ENCODE measurements around the gene ETV6.

ETV6 gene

DNA sequence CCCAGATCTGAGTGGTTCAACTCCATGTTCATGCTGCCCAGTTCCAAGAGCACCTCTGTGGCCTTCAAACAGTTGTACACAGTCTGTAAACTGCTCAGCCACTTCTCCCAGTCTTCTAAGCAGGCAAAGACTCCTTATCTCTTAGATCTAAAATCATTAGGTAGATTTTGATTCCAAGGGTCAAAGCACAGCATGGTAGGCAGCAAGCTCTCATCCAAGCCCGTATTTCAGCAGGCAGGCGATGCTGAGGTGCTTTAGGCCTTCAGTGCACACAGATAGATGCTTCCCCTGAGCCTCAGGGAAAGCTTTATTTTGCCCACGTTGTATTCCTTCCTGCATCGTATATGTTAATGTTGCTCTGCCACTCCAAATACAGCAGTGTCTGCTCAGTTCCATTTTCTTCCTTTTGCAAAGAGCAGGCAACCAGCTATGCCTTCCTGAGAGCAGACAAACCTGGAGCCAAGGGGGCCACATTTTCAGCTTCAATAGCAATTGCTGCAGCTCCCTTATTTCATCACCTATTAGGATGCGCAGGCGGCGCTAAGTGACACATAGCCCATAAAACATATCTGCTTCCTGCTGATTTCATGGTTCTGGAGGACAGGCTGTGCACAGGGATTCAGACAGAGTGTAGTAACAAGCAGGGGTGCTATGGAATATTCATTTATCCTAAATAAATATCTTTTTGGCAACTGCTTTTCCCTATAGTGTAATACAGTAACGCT is 67.5 kb downstream of the ETV6 start:
- TF ChIP-seq, protein P1, sequence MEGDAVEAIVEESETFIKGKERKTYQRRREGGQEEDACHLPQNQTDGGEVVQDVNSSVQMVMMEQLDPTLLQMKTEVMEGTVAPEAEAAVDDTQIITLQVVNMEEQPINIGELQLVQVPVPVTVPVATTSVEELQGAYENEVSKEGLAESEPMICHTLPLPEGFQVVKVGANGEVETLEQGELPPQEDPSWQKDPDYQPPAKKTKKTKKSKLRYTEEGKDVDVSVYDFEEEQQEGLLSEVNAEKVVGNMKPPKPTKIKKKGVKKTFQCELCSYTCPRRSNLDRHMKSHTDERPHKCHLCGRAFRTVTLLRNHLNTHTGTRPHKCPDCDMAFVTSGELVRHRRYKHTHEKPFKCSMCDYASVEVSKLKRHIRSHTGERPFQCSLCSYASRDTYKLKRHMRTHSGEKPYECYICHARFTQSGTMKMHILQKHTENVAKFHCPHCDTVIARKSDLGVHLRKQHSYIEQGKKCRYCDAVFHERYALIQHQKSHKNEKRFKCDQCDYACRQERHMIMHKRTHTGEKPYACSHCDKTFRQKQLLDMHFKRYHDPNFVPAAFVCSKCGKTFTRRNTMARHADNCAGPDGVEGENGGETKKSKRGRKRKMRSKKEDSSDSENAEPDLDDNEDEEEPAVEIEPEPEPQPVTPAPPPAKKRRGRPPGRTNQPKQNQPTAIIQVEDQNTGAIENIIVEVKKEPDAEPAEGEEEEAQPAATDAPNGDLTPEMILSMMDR (IDR thresholded peaks at IDR 0.05; ENCODE audit: low read depth, low read length) = no peak
- no peak overlapping the region for H3K4me3 ChIP-seq (replicated peaks in 1 of 2; ENCODE audit: low read depth in 2 of 2, low read length in 2 of 2)
- DNase-seq (ENCODE audit: low read depth in 2 of 2) = peak; percentile 32 to 44

DNA sequence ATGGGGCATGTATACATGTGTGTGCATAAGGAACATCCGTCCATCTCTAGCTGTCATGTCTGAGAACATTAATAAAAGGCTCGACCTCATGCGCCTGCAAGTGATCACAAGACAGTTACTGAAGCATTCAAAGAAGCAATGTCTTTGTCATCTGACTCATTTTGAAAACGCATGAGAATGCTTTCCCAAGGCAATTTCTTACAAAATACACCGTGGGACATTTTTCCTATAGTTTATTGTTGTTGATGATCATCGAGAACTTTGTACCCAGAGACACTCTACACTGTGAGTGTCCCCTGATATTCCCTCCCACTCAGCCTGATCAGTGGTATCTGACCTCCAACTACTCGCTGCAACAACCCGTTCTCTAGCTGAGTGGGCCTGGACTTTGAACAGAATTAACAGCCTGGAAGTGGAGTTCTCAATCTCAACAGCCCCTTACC is 68.1 kb downstream of the ETV6 start:
- peak in 1 of 2 donors; percentile 71 for DNase-seq (ENCODE audit: low read depth in 2 of 2)
- TF ChIP-seq, protein P1 (IDR thresholded peaks at IDR 0.05; ENCODE audit: low read depth, low read length) = no peak
- H3K4me3 ChIP-seq (replicated peaks in 1 of 2; ENCODE audit: low read depth in 2 of 2, low read length in 2 of 2) = no peak overlapping the region

DNA sequence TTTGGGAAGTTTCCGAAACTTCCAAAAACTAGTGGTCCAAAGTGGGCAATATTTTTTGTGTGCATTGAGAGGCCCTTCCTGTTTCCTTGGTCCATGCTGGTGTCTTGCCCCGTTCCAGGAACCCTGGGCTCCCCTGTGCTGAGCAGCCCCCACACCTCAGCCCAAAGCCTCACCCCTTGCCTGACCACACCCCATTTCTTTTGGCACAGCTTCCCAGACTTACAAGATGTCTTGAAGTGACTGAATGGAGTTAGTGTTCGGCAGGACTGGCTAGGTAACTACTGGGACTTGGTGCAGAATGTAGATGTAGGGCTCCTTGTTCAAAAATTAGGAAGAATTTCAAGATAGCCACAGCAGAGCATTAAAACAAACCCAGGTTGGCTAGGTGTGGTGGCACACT is 68.6 kb downstream of the ETV6 start:
- TF ChIP-seq, protein P1 (IDR thresholded peaks at IDR 0.05; ENCODE audit: low read depth, low read length) = no peak
- DNase-seq (ENCODE audit: low read depth in 2 of 2) = no peak
- H3K4me3 ChIP-seq (replicated peaks in 1 of 2; ENCODE audit: low read depth in 2 of 2, low read length in 2 of 2) = no peak overlapping the region

DNA sequence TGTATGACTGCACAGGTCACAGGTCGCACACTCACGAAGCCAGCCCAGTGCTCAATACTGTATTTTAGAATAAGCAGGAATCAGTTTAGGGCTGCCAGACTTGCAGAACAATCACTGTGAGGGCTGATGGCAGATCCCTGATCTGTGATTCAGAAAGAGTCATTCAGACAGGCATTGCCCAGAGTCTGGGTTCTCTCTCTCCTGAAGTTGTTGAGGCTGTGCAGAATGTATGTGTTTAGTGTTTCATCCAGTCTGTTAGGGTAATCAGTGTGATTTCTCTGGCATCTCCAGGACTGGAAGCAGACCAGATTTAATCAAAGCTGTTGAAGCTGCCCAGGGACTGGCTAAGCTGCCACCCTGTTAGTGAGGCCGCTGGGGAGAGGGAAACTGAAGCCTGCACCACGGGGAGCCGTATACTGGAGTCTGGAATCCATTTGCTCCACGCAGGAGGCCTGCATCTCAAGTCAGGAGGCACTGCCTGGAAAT is 69.3 kb downstream of the ETV6 start:
- DNase-seq (ENCODE audit: low read depth in 2 of 2) = peak; percentile 59 to 90

DNA sequence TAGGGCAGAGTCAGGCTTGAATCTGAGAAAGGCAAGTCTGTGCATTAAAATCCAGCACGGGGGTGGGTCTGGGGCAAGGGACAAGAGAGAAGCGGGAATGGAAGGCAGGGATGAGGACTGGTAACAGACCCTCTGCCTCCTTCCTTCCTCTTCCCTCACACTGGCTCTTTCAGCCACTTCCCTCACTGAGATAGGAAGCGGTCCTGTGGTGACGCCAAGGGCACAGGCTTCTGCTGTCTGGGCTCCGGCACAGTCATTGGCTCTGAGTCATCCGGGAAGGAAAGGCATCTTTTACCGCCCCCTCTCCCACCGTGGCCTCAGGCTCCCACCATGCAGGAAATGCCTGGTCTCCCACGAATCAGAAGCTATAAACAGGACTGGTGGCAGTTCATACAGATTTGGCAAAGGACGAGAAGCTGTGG is 70.2 kb downstream of the ETV6 start:
- TF ChIP-seq, protein P1 (IDR thresholded peaks at IDR 0.05; ENCODE audit: low read depth, low read length) = no peak
- no peak overlapping the region for H3K4me3 ChIP-seq (replicated peaks in 1 of 2; ENCODE audit: low read depth in 2 of 2, low read length in 2 of 2)
- peak; percentile 87 to 93 for DNase-seq (ENCODE audit: low read depth in 2 of 2)

More for the DNA sequence above, 69.3 kb downstream of the ETV6 start:
- no peak overlapping the region for H3K4me3 ChIP-seq (replicated peaks in 1 of 2; ENCODE audit: low read depth in 2 of 2, low read length in 2 of 2)
- TF ChIP-seq, protein P1 (IDR thresholded peaks at IDR 0.05; ENCODE audit: low read depth, low read length) = no peak

DNA sequence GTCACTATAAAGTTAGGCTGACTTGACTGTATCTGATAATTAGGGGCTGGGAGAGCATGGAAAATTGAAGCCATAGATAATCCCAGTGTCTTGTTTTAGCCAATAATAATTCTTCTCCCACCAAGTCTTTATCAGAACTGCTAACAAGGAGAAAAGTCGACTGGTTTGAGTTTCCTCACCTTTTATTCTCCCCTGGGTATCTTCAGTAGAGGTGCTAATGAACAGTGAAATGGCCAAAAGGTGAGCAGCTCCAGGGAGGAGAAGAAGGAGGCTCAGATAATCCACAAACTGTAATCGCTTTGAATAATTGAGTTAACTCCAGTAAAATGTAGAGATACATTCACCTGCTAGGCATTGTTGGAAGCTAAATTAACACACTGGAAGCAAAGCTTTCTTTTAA is 72.6 kb downstream of the ETV6 start:
- TF ChIP-seq, protein P1 (IDR thresholded peaks at IDR 0.05; ENCODE audit: low read depth, low read length) = no peak
- H3K4me3 ChIP-seq (replicated peaks in 1 of 2; ENCODE audit: low read depth in 2 of 2, low read length in 2 of 2) = no peak overlapping the region

More for the DNA sequence above, 72.6 kb downstream of the ETV6 start:
- no peak for DNase-seq (ENCODE audit: low read depth in 2 of 2)

Measured in cardiac fibroblast (primary cell).